Measurements from ENCODE around the gene ABI2. TPM values are rescaled to one million over a fixed set of nuclear protein-coding genes. Genes with fewer than 3 reads are reported as not detected.
"Not testable (repeated sequence)": the region's sequence is repeated elsewhere in the genome, so short reads cannot be mapped to it uniquely, and the experiment has no call there.

Gene ABI2
- total RNA-seq, result 10 to 100 TPM; 31.3 to 35.2 TPM

DNA sequence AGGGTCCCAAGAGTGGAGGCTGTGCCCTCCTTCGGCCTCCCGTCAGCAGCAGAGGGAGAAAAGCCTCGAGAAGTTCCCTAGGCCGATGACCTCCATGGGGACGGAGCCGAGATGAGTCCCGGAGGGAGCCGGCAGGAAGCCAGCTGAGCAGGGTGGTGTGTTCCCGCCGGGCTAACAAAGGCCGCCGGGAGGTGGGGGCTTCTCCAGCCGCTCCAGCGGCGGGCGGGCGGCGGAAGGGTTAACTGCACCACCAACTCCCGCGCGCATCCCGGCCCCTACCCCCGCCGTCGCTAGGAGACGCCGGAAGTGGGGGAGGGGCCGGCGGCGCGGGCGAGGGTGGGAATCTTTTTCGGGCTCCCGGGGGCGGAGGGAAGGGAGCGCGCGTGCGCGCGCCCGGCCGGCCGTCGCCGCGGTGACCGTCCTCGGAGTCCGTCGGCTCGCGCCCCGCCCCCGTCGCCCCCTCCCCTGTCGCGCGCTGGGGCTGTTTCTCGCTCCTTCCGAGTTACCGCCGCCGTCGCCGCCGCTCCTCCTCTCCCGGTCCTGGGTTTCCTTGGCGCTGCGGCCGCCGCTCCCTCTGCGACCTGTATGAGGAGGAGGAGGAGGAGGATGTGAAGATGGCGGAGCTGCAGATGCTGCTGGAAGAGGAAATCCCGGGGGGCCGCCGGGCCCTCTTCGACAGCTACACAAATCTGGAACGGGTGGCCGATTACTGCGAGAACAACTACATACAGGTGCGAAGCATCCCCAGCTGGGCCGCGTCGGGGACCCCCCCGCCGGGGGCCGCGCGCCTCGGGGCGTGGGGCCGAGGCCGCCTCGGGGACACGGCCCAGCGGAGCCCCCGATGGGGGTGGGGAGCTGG lies at the start of gene ABI2:
TSS of gene ABI2 (plus strand) at position 494 of the 859 bp plus-strand sequence. CDS start at position 615, 121 bp downstream.
- POLR2A ChIA-PET, result interaction anchor here (0.7 kb wide), 1 partner anchor 213 kb away, joined by 3 read pairs; no protein-coding TSS in a partner anchor
- CTCF ChIA-PET, result interaction anchor here (0.6 kb wide), 1 partner anchor 13 kb away, joined by 3 read pairs; no protein-coding TSS in a partner anchor

GRCh38 chr2:203279288-203279687 lies 48.9 kb upstream of the ABI2 start:
- ChIA-PET POLR2A (no interaction called here), CTCF (no interaction called here)

DNA sequence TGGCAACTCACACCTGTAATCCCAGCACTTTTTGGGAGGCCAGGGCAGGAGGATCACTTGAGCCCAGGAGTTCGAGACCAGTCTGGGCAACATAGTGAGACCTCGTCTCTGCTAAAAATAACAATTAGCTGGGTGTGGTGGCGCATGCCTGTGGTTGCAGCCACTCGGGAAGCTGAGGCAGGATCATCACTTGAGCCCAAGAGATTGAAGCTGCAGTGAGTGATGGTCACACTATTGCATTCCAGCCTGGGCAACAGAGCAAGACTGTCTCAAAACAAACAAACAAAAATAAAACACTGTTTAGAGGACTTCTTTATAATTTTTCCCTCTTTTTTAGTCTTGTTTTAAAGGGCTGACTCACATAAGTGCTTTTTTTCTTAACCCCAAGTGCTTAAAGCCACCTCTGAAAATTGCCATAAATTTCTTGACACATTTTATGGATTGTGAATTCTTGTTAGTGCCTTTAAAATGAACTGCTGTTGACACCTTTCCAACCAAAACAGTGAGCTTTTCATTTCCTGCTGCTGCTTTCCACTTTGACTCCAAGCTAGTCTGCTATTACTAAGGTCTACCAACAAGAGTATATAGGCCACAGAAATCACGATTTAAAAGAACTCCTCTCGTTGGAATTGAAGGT lies 47.6 kb upstream of the ABI2 start:
- ChIA-PET POLR2A (no interaction called here), CTCF (no interaction called here)

DNA sequence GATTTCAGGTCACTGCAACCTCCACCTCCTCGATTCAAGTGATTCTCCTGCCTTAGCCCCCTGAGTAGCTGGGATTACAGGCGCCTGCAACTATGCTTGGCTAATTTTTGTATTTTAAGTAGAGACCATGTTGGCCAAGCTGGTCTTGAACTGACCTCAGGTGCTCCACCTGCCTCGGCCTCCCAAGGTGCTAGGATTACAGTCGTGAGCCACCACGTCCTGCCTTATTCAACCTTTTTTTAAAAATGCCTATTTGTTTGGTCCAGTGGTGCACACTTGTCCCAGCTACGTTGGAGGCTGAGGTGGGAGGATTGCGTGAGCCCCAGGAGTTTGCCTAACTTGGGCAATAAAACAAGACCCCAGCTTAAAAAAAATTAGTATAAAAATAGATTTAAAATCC lies 46.1 kb upstream of the ABI2 start:
- ChIA-PET CTCF (interaction anchor here (0.6 kb wide), 1 partner anchor 206 kb away, joined by 3 read pairs; no protein-coding TSS in a partner anchor), POLR2A (no interaction called here)

- ChIA-PET POLR2A (no interaction called here), CTCF (no interaction called here)
These were observed 41.7 kb upstream of the ABI2 start for GRCh38 chr2:203286532-203286931.

- POLR2A ChIA-PET, result interaction anchor here (0.7 kb wide), 1 partner anchor 25 kb away, joined by 11 read pairs; no protein-coding TSS in a partner anchor
- CTCF ChIA-PET, result no interaction called here
These were observed 26.5 kb upstream of the ABI2 start for GRCh38 chr2:203301667-203302066.

GRCh38 chr2:203302586-203302985 lies 25.6 kb upstream of the ABI2 start:
- CTCF ChIA-PET, result not testable (repeated sequence)
- POLR2A ChIA-PET, result interaction anchor here (0.6 kb wide), 1 partner anchor 82 kb away, joined by 3 read pairs; no protein-coding TSS in a partner anchor

GRCh38 chr2:203310688-203311436 lies 17.3 kb upstream of the ABI2 start:
- ChIA-PET POLR2A (no interaction called here), CTCF (no interaction called here)

GRCh38 chr2:203326356-203326755 lies 1.8 kb upstream of the ABI2 start:
- CTCF ChIA-PET, result interaction anchor here (0.6 to 0.7 kb wide), 2 partner anchors 73 to 327 kb away, joined by 3 read pairs; no protein-coding TSS in a partner anchor
- POLR2A ChIA-PET, result interaction anchor here (0.5 kb wide), 1 partner anchor 25 kb away, joined by 11 read pairs; no protein-coding TSS in a partner anchor

DNA sequence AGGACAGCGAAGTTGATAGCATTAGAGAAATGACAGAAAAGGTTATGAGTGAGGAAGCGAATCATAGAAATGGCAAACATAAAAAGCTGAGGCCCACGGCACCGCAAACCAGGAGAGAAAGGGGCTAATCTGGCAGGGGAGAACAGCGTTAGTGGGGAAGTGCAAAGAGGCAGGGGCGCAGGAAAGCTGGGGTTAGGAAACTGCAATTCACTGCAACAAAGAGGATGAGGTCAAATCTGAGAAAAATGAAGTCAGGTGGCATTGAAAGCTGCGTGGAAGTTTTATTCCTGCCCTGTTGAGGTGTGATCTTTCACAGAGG lies 653 bp upstream of the ABI2 start:
- ChIA-PET POLR2A (no interaction called here), CTCF (no interaction called here)

GRCh38 chr2:203328760-203329540 lies 756 bp downstream of the ABI2 start:
- ChIA-PET CTCF (no interaction called here), POLR2A (interaction anchor here (0.7 kb wide), 1 partner anchor 212 kb away, joined by 3 read pairs; no protein-coding TSS in a partner anchor)

DNA sequence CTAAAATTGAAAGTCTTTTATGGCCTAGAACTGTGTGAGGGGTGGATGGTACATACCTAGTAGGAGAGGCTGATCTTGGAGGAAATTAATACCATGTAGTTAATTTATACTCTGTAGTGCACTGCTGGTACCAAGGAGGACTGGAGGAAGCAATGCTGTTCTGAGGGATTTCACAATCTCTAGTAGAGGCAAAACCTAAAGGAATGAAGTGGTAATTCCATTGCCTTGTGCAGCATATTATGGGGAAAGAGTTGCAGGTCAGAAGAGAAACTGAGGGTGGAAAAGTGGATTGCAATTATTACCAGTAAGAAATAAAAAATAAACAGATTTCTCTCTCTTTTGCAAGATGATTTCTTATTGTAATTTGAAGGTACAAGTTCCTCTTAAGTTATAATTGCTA lies 2.2 kb downstream of the ABI2 start:
- POLR2A ChIA-PET, result interaction anchor here (0.7 kb wide), 1 partner anchor 97 kb away, joined by 5 read pairs; no protein-coding TSS in a partner anchor
- CTCF ChIA-PET, result interaction anchor here (0.7 kb wide), 1 partner anchor 458 kb away, joined by 3 read pairs; no protein-coding TSS in a partner anchor

DNA sequence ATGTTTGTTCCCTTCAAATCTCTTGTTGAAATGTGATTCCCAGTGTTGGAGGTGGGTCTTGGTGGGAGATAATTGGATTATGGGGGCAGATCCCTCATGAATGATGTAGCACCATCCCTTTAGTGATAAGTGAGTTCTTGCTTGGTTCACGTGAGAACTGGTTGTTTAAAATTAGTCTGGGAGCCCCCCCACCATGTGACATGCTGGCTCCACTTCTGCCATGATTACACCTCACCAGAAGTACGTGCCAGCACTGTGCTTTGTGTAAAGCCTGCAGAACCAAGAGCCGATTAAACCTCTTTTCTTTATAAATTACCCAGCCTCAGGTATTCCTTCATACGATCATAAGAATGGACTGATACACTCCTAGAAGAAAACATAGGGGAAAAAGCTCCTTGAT lies 10.1 kb downstream of the ABI2 start:
- POLR2A ChIA-PET, result no interaction called here

GRCh38 chr2:203340791-203341487 lies 12.7 kb downstream of the ABI2 start:
- ChIA-PET CTCF (no interaction called here), POLR2A (no interaction called here)

More for the DNA sequence above, 10.1 kb downstream of the ABI2 start:
- CTCF ChIA-PET, result interaction anchor here (0.6 kb wide), 1 partner anchor 20 kb away, joined by 3 read pairs; no protein-coding TSS in a partner anchor

DNA sequence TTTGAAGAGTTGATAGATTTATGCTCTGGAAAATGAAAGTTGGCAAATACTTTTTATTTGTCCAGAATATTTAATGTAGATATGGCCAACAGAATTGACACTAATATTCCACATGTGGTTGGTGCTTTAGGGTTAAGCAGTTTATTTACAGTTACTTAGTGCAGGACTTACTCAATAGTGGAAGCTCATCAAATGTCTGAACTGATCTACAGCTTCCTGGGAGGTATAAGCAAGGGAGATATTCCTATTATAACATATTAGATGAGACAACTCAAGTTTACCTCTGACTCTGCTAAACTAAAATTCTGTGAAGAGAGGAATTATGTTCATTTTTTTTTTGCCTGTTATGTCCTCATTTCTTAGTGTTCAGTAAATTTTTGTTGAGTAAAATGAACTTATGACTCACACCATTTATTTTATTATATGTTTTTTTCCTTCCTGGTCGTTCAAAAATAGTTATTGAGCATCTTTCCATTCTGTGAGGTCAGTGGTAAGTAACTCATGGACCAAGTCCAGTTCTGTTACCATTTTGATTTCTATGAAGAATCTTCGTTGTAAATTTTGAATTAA lies 13.6 kb downstream of the ABI2 start:
- ChIA-PET POLR2A (no interaction called here), CTCF (no interaction called here)

DNA sequence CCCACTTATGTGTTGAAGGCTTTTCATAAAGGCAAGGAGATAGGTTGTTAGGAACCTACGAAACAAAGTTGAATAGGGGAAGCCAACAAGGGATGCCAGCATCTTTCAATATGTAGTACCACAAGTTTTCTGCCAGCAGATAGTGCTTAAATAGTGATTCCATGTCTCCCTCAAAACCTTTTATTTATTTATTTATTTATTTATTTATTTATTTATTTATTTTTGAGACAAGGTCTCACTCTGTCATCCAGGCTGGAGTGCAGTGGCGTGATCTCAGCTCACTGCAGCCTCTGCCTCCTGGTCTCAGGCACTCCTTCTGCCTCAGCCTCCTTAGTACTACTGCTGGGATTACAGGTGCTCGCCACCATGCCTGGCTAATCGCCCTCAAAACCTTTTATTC lies 14.2 kb downstream of the ABI2 start:
- CTCF ChIA-PET, POLR2A ChIA-PET: not testable (repeated sequence)

- CTCF ChIA-PET, result interaction anchor here (0.6 kb wide), 1 partner anchor 23 kb away, joined by 3 read pairs; no protein-coding TSS in a partner anchor
- POLR2A ChIA-PET, result no interaction called here
These were observed 16.5 kb downstream of the ABI2 start for GRCh38 chr2:203344667-203345066.

DNA sequence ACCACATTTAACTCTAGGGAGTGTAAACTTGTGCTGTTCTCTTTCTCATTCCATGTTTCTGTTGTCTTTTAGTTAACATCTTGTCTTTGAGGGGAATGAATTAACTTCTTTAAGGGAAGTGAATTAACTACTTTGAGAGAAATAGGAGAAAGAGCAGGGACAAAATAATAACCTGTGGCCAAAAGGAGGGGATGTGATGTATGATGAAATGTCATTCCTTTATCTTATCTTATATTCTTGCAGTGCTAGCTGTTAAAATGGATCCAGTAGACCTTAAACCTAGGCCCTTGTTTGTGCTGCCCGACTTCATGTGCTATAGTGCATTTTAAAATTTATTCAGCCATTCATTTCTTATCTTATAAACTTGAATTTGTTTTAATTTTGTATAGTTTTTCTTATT lies 18.4 kb downstream of the ABI2 start:
- CTCF ChIA-PET, result no interaction called here
- POLR2A ChIA-PET, result no interaction called here
